CD4-positive, alpha-beta T cell (primary cell): Measurements from ENCODE around the gene FSTL4. TPM values are rescaled to one million over a fixed set of nuclear protein-coding genes. Genes with fewer than 3 reads are reported as not detected.

ENCODE experiments used
- ATAC-seq: fragments of 200-7000 bp; cut with Tn5 transposase; one replicate; pipeline ENCODE4 v1.10.0; 2022; ENCODE audit warnings: mild to moderate bottlenecking; ENCODE audit not compliant: poor library complexity
- CTCF ChIA-PET: fragments of 350-600 bp; sonication (Branson Sonifier 250); formaldehyde crosslinking; loops from one replicate; lab custom pipeline; 2021; ENCODE audit warnings: antibody characterized with exemption, inconsistent platforms; lab: Charles Lee
- POLR2A ChIA-PET: fragments of 350-600 bp; sonication (Branson Sonifier 250); formaldehyde crosslinking; loops from one replicate; lab custom pipeline; 2021; ENCODE audit warnings: antibody characterized with exemption, inconsistent platforms; lab: Charles Lee
- DNase-seq, 14 experiments: peaks; one replicate each; pipeline ENCODE4 v3.0.0-alpha.2; 2013 to 2020; ENCODE audit warnings: mixed read lengths in 2 of 14
- H3K27ac ChIP-seq, 2 donors: one replicate each; pipeline versions ENCODE4 v1.5.1 to v1.7.0; 2013; ENCODE audit warnings: low read length in 2 of 2, low read depth in 1 of 2, mild to moderate bottlenecking in 1 of 2
- H3K27me3 ChIP-seq, 2 experiments: 1 replicate in 1 of 2; 2 replicates in 1 of 2; pipeline versions ENCODE4 v1.6.1 to v1.7.0; 2013; ENCODE audit warnings: low read length in 2 of 2, control low read depth in 1 of 2, mild to moderate bottlenecking in 1 of 2, moderate library complexity in 1 of 2; ENCODE audit not compliant: insufficient read depth in 2 of 2, control insufficient read depth in 1 of 2
- H3K36me3 ChIP-seq: one replicate; pipeline ENCODE4 v1.6.1; 2013; ENCODE audit warnings: low read length, control low read depth; ENCODE audit not compliant: insufficient read depth
- H3K4me1 ChIP-seq: one replicate; pipeline ENCODE4 v1.6.1; 2013; ENCODE audit warnings: low read length, control low read depth; ENCODE audit not compliant: insufficient read depth
- H3K4me3 ChIP-seq: one replicate; pipeline ENCODE4 v1.5.1; 2013; ENCODE audit warnings: mild to moderate bottlenecking, low read length, moderate library complexity
- H3K9me3 ChIP-seq, 2 experiments: 1 replicate in 1 of 2; 2 replicates in 1 of 2; pipeline versions ENCODE4 v1.6.1 to v1.7.0; 2013; ENCODE audit warnings: low read length in 2 of 2, mild to moderate bottlenecking in 2 of 2, control low read depth in 1 of 2, moderate library complexity in 1 of 2; ENCODE audit not compliant: control insufficient read depth in 1 of 2, insufficient read depth in 1 of 2
- H3K27ac Mint-ChIP-seq: one replicate; pipeline ENCODE4 v1.8.0; 2020; ENCODE audit warnings: mixed read lengths
- H3K27me3 Mint-ChIP-seq: one replicate; pipeline ENCODE4 v1.8.0; 2021; ENCODE audit warnings: mixed read lengths
- H3K36me3 Mint-ChIP-seq: one replicate; pipeline ENCODE4 v1.8.0; 2021; ENCODE audit warnings: low read depth, mixed read lengths
- H3K4me1 Mint-ChIP-seq: one replicate; pipeline ENCODE4 v1.8.0; 2021; ENCODE audit warnings: low read depth, mixed read lengths
- H3K4me3 Mint-ChIP-seq: one replicate; pipeline ENCODE4 v1.8.0; 2020; ENCODE audit warnings: mild to moderate bottlenecking, mixed read lengths
- H3K9me3 Mint-ChIP-seq: one replicate; pipeline ENCODE4 v1.8.0; 2020; ENCODE audit warnings: mixed read lengths
- CTCF ChIP-seq: fragments of 200-600 bp; IDR thresholded peaks from one replicate; pipeline ENCODE4 v1.8.0; 2022; ENCODE audit warnings: antibody characterized with exemption, mild to moderate bottlenecking
- intact Hi-C, 2 experiments: fragments of 100-400 bp; cut with DNase I in 1 of 2; cut with micrococcal nuclease in 1 of 2; formaldehyde crosslinking; loops; one replicate each; pipeline versions ENCODE4 v1.15.1 to v1.9.0; 2023 to 2025; cut with DNase I, micrococcal nuclease
- total RNA-seq, 174 experiments: library from RNA in 2 of 174; stranded (reverse) in 2 of 174; gene quantifications; one replicate each; pipeline ENCODE4 v1.2.3 and lab custom pipeline; 2021 to 2026

FSTL4 gene
- total RNA-seq, 2 experiments from 2014 or later, result not detected

GRCh38 chr5:133599600-133599999, 12.7 kb downstream of the FSTL4 start:
- POLR2A ChIA-PET, result no interaction called here
- H3K4me3 Mint-ChIP-seq, result no peak overlapping the region
- H3K9me3 Mint-ChIP-seq, result no peaks in the 10 kb centered on the region
- TF ChIP-seq CTCF, result no peak
- intact Hi-C loops, result no loop called here
- H3K9me3 ChIP-seq, result no peaks in the 10 kb centered on the region
- DNase-seq (no peak), ATAC-seq (no peak)
- peaks cover 40% of the 10 kb centered on the region for H3K27me3 Mint-ChIP-seq
- no peaks in the 10 kb centered on the region for H3K36me3 ChIP-seq
- no peaks in the 10 kb centered on the region for H3K4me1 ChIP-seq
- no peaks in the 10 kb centered on the region for H3K27me3 ChIP-seq
- no peak overlapping the region for H3K27ac Mint-ChIP-seq
- no peaks in the 10 kb centered on the region for H3K36me3 Mint-ChIP-seq
- no peak overlapping the region for H3K4me3 ChIP-seq
- CTCF ChIA-PET, result no interaction called here
- H3K4me1 Mint-ChIP-seq, result no peaks in the 10 kb centered on the region
- H3K27ac ChIP-seq, result no peak overlapping the region

GRCh38 chr5:133599044-133599443, 13.3 kb downstream of the FSTL4 start:
- ChIA-PET POLR2A (no interaction called here), CTCF (no interaction called here)
- H3K36me3 ChIP-seq, result no peaks in the 10 kb centered on the region
- no peak overlapping the region for H3K27ac Mint-ChIP-seq
- no peaks in the 10 kb centered on the region for H3K9me3 Mint-ChIP-seq
- intact Hi-C loops, result no loop called here
- no peak overlapping the region for H3K4me3 ChIP-seq
- TF ChIP-seq CTCF, result no peak
- no peaks in the 10 kb centered on the region for H3K4me1 ChIP-seq
- no peaks in the 10 kb centered on the region for H3K4me1 Mint-ChIP-seq
- ATAC-seq (no peak), DNase-seq (no peak)
- H3K27me3 ChIP-seq, result no peaks in the 10 kb centered on the region
- H3K9me3 ChIP-seq, result no peaks in the 10 kb centered on the region
- H3K4me3 Mint-ChIP-seq, result no peak overlapping the region
- no peak overlapping the region for H3K27ac ChIP-seq
- peaks cover 34% of the 10 kb centered on the region for H3K27me3 Mint-ChIP-seq
- H3K36me3 Mint-ChIP-seq, result no peaks in the 10 kb centered on the region

DNA sequence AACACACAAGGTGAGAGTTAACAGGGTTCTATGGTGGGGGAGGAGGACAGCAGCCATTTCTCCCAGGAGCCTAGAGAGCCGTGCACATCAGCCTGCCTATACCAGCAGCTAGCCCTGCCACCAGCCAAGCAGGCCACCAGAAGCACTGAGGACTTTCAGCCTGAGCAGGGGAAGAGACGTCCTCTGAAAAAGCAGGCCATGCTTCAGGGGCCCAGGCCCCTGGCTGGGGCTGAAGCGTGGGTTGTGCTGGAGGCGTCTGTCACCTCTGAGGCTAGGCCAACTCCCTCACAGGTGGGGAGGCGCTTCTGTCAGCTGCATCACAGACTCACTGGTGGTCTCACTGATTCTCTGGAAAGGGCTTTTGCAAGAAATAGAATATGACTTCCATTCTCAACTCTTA, 16.3 kb downstream of the FSTL4 start:
- ATAC-seq (no peak), DNase-seq (no peak)
- ChIA-PET CTCF (no interaction called here), POLR2A (no interaction called here)
- no peak overlapping the region for H3K4me3 ChIP-seq
- H3K27ac ChIP-seq, result no peak overlapping the region
- intact Hi-C loops, result no loop called here
- peaks cover 32% of the 10 kb centered on the region for H3K27me3 Mint-ChIP-seq
- no peaks in the 10 kb centered on the region for H3K4me1 ChIP-seq
- H3K4me1 Mint-ChIP-seq, result no peaks in the 10 kb centered on the region
- H3K36me3 ChIP-seq, result no peaks in the 10 kb centered on the region
- TF ChIP-seq CTCF, result no peak
- no peak overlapping the region for H3K27ac Mint-ChIP-seq
- H3K9me3 ChIP-seq, result no peaks in the 10 kb centered on the region
- no peaks in the 10 kb centered on the region for H3K36me3 Mint-ChIP-seq
- H3K4me3 Mint-ChIP-seq, result no peak overlapping the region
- H3K9me3 Mint-ChIP-seq, result no peaks in the 10 kb centered on the region
- no peaks in the 10 kb centered on the region for H3K27me3 ChIP-seq
